ENCODE measurements around the gene GGT7. TPM values are rescaled to one million over a fixed set of nuclear protein-coding genes. Genes with fewer than 3 reads are reported as not detected.

Gene GGT7
- total RNA-seq, 1 experiment from 2014 or later, result 27.7 TPM

DNA sequence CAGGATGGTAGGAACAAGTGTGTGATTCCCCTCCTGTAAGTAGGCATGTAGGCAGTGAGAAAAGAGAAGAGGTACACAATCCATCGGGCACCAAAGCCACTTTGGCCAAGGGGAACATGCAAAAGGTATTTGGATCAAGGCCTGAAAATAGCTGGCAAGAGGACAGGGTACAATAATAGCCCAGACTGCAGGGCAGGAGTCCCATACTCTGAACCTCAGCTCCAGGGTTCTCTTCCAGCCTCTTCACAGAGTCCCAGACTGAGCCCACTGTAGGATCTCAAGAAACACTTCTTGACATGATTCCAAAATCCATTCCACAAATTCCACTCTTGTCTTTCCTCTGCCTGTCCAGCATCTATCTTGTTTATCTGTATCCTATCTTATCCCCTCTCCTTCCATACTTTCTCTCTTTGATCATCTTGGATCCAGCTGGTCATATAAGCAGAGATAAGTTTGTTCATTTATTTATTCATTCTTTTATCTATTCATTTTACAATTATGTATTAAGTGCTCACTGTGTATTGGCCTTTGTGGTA is 23.5 kb upstream of the GGT7 start (continued):
- no peak for TF ChIP-seq ZNF416 (CRISPR knock-in tag; IDR thresholded peaks at IDR 0.05)
- TF ChIP-seq MAX (CRISPR knock-in tag; IDR thresholded peaks at IDR 0.05), result no peak
- TF ChIP-seq ZBTB21 (CRISPR knock-in tag; IDR thresholded peaks at IDR 0.05; ENCODE audit: borderline replicate concordance), result no peak
- TF ChIP-seq CBFB (CRISPR knock-in tag; IDR thresholded peaks at IDR 0.05; ENCODE audit: low read depth), result no peak
- no peak for TF ChIP-seq FOXJ3 (CRISPR knock-in tag; IDR thresholded peaks at IDR 0.05; ENCODE audit: borderline replicate concordance)
- no peak for TF ChIP-seq ZNF281 (CRISPR knock-in tag; IDR thresholded peaks at IDR 0.05)
- TF ChIP-seq NR3C1 (CRISPR knock-in tag; conservative IDR thresholded peaks at IDR 0.05; ENCODE audit: low read depth), result no peak
- TF ChIP-seq ZNF396 (CRISPR knock-in tag; IDR thresholded peaks at IDR 0.05; ENCODE audit: borderline replicate concordance), result no peak
- no peak for TF ChIP-seq JUN (CRISPR knock-in tag; IDR thresholded peaks at IDR 0.05)
- TF ChIP-seq ETV6 (CRISPR knock-in tag; IDR thresholded peaks at IDR 0.05), result no peak

DNA sequence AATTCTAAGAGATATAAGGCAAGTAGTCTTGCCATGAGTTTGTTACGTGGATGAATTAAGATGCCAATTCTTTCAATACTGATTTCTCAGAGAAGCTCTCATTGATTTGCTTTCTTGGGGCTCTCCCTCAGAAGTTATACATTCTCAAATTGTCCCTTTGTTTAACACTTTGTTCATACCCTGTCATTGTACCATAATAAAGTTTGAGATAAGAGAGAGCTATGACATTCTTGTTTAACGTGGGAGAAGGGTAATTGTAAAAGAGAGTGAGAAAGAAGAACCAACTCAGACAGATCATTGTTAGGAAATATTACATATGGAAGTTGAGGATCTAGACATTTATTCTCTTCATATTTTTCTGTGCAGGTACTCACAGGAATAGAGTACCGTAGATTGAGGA is 22.8 kb upstream of the GGT7 start:
- Mint-ChIP-seq H3K27ac (no peak overlapping the region), H3K27me3 (ENCODE audit: low read depth) (no peaks in the 10 kb centered on the region), H3K9me3 (peaks cover 15% of the 10 kb centered on the region), H3K4me1 (no peaks in the 10 kb centered on the region), H3K36me3 (peaks cover 20% of the 10 kb centered on the region), H3K4me3 (no peak overlapping the region)
- POLR2A ChIA-PET, result no interaction called here
- CTCF ChIA-PET, result no interaction called here
- ATAC-seq, result no peak
- TF ChIP-seq MYBL2 (CRISPR knock-in tag; IDR thresholded peaks at IDR 0.05) (no peak), GTF2I (CRISPR knock-in tag; conservative IDR thresholded peaks at IDR 0.05) (no peak), MXD4 (CRISPR knock-in tag; IDR thresholded peaks at IDR 0.05; ENCODE audit: borderline replicate concordance) (no peak), TEAD4 (CRISPR knock-in tag; IDR thresholded peaks at IDR 0.05) (no peak), SMAD3 (CRISPR knock-in tag; IDR thresholded peaks at IDR 0.05; ENCODE audit: borderline replicate concordance) (no peak), ATF2 (CRISPR knock-in tag; IDR thresholded peaks at IDR 0.05; ENCODE audit: borderline replicate concordance, low read depth) (no peak), HMGA2 (CRISPR knock-in tag; IDR thresholded peaks at IDR 0.05) (no peak)
- TF ChIP-seq, protein P1, sequence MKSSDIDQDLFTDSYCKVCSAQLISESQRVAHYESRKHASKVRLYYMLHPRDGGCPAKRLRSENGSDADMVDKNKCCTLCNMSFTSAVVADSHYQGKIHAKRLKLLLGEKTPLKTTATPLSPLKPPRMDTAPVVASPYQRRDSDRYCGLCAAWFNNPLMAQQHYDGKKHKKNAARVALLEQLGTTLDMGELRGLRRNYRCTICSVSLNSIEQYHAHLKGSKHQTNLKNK (CRISPR knock-in tag; IDR thresholded peaks at IDR 0.05), result no peak
- DNase-seq (ENCODE audit: low spot score), result no peak

DNA sequence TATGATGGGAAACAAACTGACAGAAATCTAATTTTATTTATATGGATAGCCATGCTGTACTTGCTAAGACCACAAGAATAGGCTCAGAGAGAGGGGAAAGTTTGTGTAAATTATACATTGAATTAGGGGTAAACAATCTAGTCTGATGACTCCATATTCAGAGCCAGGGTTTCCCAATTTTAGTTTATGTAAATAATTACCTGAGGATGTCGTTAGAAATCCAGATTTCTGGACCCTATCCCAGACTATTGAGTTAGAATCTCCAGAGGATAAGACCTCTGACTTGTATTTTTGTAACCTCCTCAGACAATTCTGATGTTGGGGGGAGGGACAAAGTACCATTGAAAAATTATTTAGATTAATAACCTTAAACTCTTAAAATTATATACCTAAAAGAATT is 22.1 kb upstream of the GGT7 start:
- Mint-ChIP-seq H3K27me3 (ENCODE audit: low read depth) (no peaks in the 10 kb centered on the region), H3K4me1 (no peaks in the 10 kb centered on the region), H3K36me3 (peaks cover 17% of the 10 kb centered on the region), H3K4me3 (no peak overlapping the region), H3K27ac (no peak overlapping the region), H3K9me3 (peaks cover 12% of the 10 kb centered on the region)
- ATAC-seq (no peak), DNase-seq (ENCODE audit: low spot score) (no peak)
- ChIA-PET CTCF (no interaction called here), POLR2A (no interaction called here)
- no peak for TF ChIP-seq ZNF138 (CRISPR knock-in tag; conservative IDR thresholded peaks at IDR 0.05)
- TF ChIP-seq ZNF263 (CRISPR knock-in tag; IDR thresholded peaks at IDR 0.05; ENCODE audit: low read depth), result no peak
- no peak for TF ChIP-seq ZBTB21 (CRISPR knock-in tag; IDR thresholded peaks at IDR 0.05; ENCODE audit: borderline replicate concordance)
- TF ChIP-seq USF1 (CRISPR knock-in tag; IDR thresholded peaks at IDR 0.05), result no peak
- no peak for TF ChIP-seq PRRX2 (CRISPR knock-in tag; IDR thresholded peaks at IDR 0.05)
- no peak for TF ChIP-seq AR (CRISPR knock-in tag; IDR thresholded peaks at IDR 0.05)
- TF ChIP-seq SP1 (CRISPR knock-in tag; conservative IDR thresholded peaks at IDR 0.05), result no peak
- TF ChIP-seq E2F5 (CRISPR knock-in tag; IDR thresholded peaks at IDR 0.05), result no peak
- no peak for TF ChIP-seq NFYB (CRISPR knock-in tag; conservative IDR thresholded peaks at IDR 0.05; ENCODE audit: low read depth)
- TF ChIP-seq EMX1 (CRISPR knock-in tag; IDR thresholded peaks at IDR 0.05), result no peak
- no peak for TF ChIP-seq JUN (CRISPR knock-in tag; IDR thresholded peaks at IDR 0.05)
- TF ChIP-seq CBFB (CRISPR knock-in tag; IDR thresholded peaks at IDR 0.05; ENCODE audit: low read depth), result no peak
